GM12878 (cell line): ENCODE results near the gene ZNF627. TPM values are rescaled to one million over a fixed set of nuclear protein-coding genes. Genes with fewer than 3 reads are reported as not detected.

Experiments
- ATAC-seq: fragments of 200-7000 bp; cut with Tn5 transposase; 3 replicates; pipeline ENCODE4 v1.9.1; 2020; ENCODE audit warnings: mild to moderate bottlenecking, moderate library complexity
- BruUV-seq: library from RNA; stranded (reverse); fragments of 400-500 nt; replicated peaks from 2 replicates; lab custom pipeline; 2021; lab: Mats Ljungman, UMichigan
- CTCF ChIA-PET: fragments of 300-600 bp; sonication (Branson Sonifier 250); formaldehyde crosslinking; extraction: SDS; loops from one replicate; lab custom pipeline; 2021; ENCODE audit warnings: inconsistent platforms; lab: Yijun Ruan, JAX
- POLR2A ChIA-PET: fragments of 350-600 bp; formaldehyde crosslinking; extraction: SDS; loops from one replicate; lab custom pipeline; 2021; ENCODE audit warnings: inconsistent platforms; lab: Charles Lee
- RAD21 ChIA-PET: fragments of 300-600 bp; sonication (Branson Sonifier 250); formaldehyde crosslinking; loops from one replicate; lab custom pipeline; 2023; ENCODE audit warnings: antibody characterized with exemption; ENCODE audit not compliant: unreplicated experiment; lab: Charles Lee
- SMC1A ChIA-PET: fragments of 300-600 bp; sonication (Branson Sonifier 250); formaldehyde crosslinking; loops from one replicate; lab custom pipeline; 2023; ENCODE audit not compliant: unreplicated experiment, uncharacterized antibody; lab: Charles Lee
- DNase-seq: peaks from one replicate; pipeline ENCODE4 v3.0.0-alpha.2; 2011; ENCODE audit warnings: low read depth, low spot score
- FAIRE-seq: peaks from 3 replicates; lab custom pipeline; 2011; peaks lifted over from hg19 to GRCh38; lab: Jason Lieb, UNC
- H2AFZ ChIP-seq: 2 replicates; pipeline ENCODE4 v1.6.0; 2011; ENCODE audit warnings: low read depth, low read length, control low read depth; ENCODE audit not compliant: control insufficient read depth
- H3K27ac ChIP-seq: 2 replicates; pipeline ENCODE4 v1.5.1; 2011; ENCODE audit warnings: control low read depth; ENCODE audit not compliant: control insufficient read depth, insufficient read depth
- H3K27me3 ChIP-seq, 2 experiments: replicated peaks in 1 of 2; 2 replicates each; pipeline versions ENCODE4 v1.6.0 to v1.6.1; 2011; ENCODE audit warnings: low read length in 1 of 2; ENCODE audit not compliant: control insufficient read depth in 2 of 2, insufficient read depth in 2 of 2
- H3K36me3 ChIP-seq, 2 experiments: 2 replicates each; pipeline ENCODE4 v1.5.1; 2011; ENCODE audit warnings: low read length in 1 of 2; ENCODE audit not compliant: control insufficient read depth in 2 of 2, insufficient read depth in 2 of 2
- H3K4me1 ChIP-seq: 2 replicates; pipeline ENCODE4 v1.6.1; 2011; ENCODE audit warnings: mild to moderate bottlenecking, low read length, moderate library complexity, mixed read lengths; ENCODE audit not compliant: control insufficient read depth, insufficient read depth
- H3K4me2 ChIP-seq: 2 replicates; pipeline ENCODE4 v1.6.0; 2011; ENCODE audit warnings: control low read depth; ENCODE audit not compliant: control insufficient read depth, insufficient read depth
- H3K4me3 ChIP-seq: fragments of 200-600 bp; sonication (generic); 2 replicates; pipeline ENCODE4 v1.5.1; 2016
- H3K79me2 ChIP-seq: 2 replicates; pipeline ENCODE4 v1.6.0; 2011; ENCODE audit warnings: low read length; ENCODE audit not compliant: control insufficient read depth, insufficient read depth
- H3K9ac ChIP-seq: 2 replicates; pipeline ENCODE4 v1.8.0; 2011; ENCODE audit warnings: low read length, control low read depth, mixed read lengths; ENCODE audit not compliant: control insufficient read depth, insufficient read depth
- H3K9me3 ChIP-seq: replicated peaks from 3 replicates; pipeline ENCODE4 v1.5.1; 2011; ENCODE audit warnings: mild to moderate bottlenecking, low read length; ENCODE audit not compliant: control insufficient read depth, insufficient read depth
- H4K20me1 ChIP-seq: 2 replicates; pipeline ENCODE4 v1.6.0; 2011; ENCODE audit not compliant: control insufficient read depth, insufficient read depth
- BMI1 ChIP-seq: fragments of 450-650 bp; IDR thresholded peaks from 2 replicates; pipeline ENCODE4 v1.6.1; 2016; ENCODE audit warnings: mild to moderate bottlenecking, moderate library complexity, borderline replicate concordance
- DPF2 ChIP-seq: fragments of 450-650 bp; IDR thresholded peaks from 2 replicates; pipeline ENCODE4 v1.6.1; 2017; ENCODE audit warnings: mild to moderate bottlenecking
- IRF5 ChIP-seq: fragments of 450-650 bp; IDR thresholded peaks from 2 replicates; pipeline ENCODE4 v1.6.1; 2017; ENCODE audit warnings: borderline replicate concordance
- MEF2B ChIP-seq: fragments of 450-650 bp; IDR thresholded peaks from 2 replicates; pipeline ENCODE4 v1.6.1; 2018; ENCODE audit warnings: mild to moderate bottlenecking, moderate library complexity; ENCODE audit not compliant: partially characterized antibody, poor library complexity, severe bottlenecking
- NKRF ChIP-seq: fragments of 450-650 bp; conservative IDR thresholded peaks from 2 replicates; pipeline ENCODE4 v1.6.1; 2017; ENCODE audit warnings: mild to moderate bottlenecking, moderate library complexity
- RELB ChIP-seq: fragments of 450-650 bp; IDR thresholded peaks from 2 replicates; pipeline ENCODE4 v1.6.1; 2017; ENCODE audit warnings: low read depth, mild to moderate bottlenecking, moderate library complexity
- RFX5 ChIP-seq: IDR thresholded peaks from 2 replicates; pipeline ENCODE4 v1.6.1; 2011; ENCODE audit warnings: low read depth, low read length, improper control_type of control experiment
- SIN3A ChIP-seq: IDR thresholded peaks from 2 replicates; pipeline ENCODE4 v1.6.1; 2012; ENCODE audit warnings: low read depth, low read length, improper control_type of control experiment
- SREBF2 ChIP-seq: IDR thresholded peaks from 2 replicates; pipeline ENCODE4 v1.6.1; 2012; ENCODE audit warnings: mild to moderate bottlenecking, low read length
- SUPT20H ChIP-seq: IDR thresholded peaks from 2 replicates; pipeline ENCODE4 v1.6.1; 2011; ENCODE audit warnings: low read depth, mild to moderate bottlenecking, low read length, moderate library complexity, borderline replicate concordance; ENCODE audit not compliant: control insufficient read depth
- TCF3 ChIP-seq: IDR thresholded peaks from 2 replicates; pipeline ENCODE4 v1.6.1; 2012; ENCODE audit warnings: low read depth, mild to moderate bottlenecking, low read length, borderline replicate concordance; ENCODE audit not compliant: insufficient read depth
- ZNF217 ChIP-seq: fragments of 450-650 bp; IDR thresholded peaks from 2 replicates; pipeline ENCODE4 v1.6.1; 2017; ENCODE audit warnings: antibody characterized with exemption, mild to moderate bottlenecking
- ZNF384 ChIP-seq: IDR thresholded peaks from 2 replicates; pipeline ENCODE4 v1.6.1; 2012; ENCODE audit warnings: low read depth, mild to moderate bottlenecking, low read length, improper control_type of control experiment, borderline replicate concordance
- ZZZ3 ChIP-seq: IDR thresholded peaks from 2 replicates; pipeline ENCODE4 v1.6.1; 2011; ENCODE audit warnings: low read depth; ENCODE audit not compliant: control insufficient read depth, insufficient read length
- WGBS: methylation state at CpG from one replicate; pipeline ENCODE4 v1.1.6; 2016; ENCODE audit warnings: low lambda C conversion rate; ENCODE audit not compliant: insufficient replicate concordance, insufficient coverage; ENCODE audit errors: missing lambda C conversion rate; 5-methylcytosine and 5-hydroxymethylcytosine counted together
- in situ Hi-C: fragments of 300-500 bp; cut with MboI; formaldehyde crosslinking; loops from 9 replicates; pipeline ENCODE4 v1.14.3; 2018; ENCODE audit warnings: mixed read lengths
- intact Hi-C: fragments of 100-400 bp; cut with micrococcal nuclease; formaldehyde crosslinking; loops from one replicate; pipeline ENCODE4 v1.14.2; 2022; ENCODE audit not compliant: unreplicated experiment
- polyA plus RNA-seq, 11 experiments: library from polyadenylated mRNA; depleted of rRNA in 4 of 11; unstranded in 6 of 11; stranded (reverse) in 5 of 11; fragments of >200 nt; fragmentation: Nextera tagmentation in 4 of 11; fragmentation: Illumina TruSeq in 1 of 11; extraction: Ambion mirVana in 4 of 11; extraction: Trizol in 1 of 11; gene quantifications; 1 replicate in 1 of 11; 2 replicates in 10 of 11; pipeline versions ENCODE4 v1.2.1 to v1.2.3, GENCODE V29; 2011 to 2016; ENCODE audit warnings: inconsistent platforms in 2 of 11, missing spikeins in 2 of 11, low read depth in 1 of 11
- total RNA-seq, 4 experiments: library from RNA; depleted of rRNA in 3 of 4; stranded (reverse); fragments of >200 nt in 3 of 4; fragmentation: Illumina TruSeq in 1 of 4; extraction: Trizol in 1 of 4; gene quantifications; 2 replicates each; pipeline versions ENCODE4 v1.2.1 to v1.2.3, GENCODE V29; 2013 to 2021

The ZNF627 gene
- total and polyA plus RNA-seq, 10 of the 15 experiments (the other 5 are each of a cell fraction or from before 2014, with no cell fraction given) = 5.1 to 13.7 (median 10.2) TPM

GRCh38 chr19:11587302-11587974 lies 9.8 kb upstream of the ZNF627 start (continued):
- peak; percentile 12; the same call in 1 of the 2 replicates for TF ChIP-seq ZNF384
- TF ChIP-seq BMI1 = no peak
- TF ChIP-seq RFX5 = no peak
- TF ChIP-seq MEF2B = peak; percentile 97
- TF ChIP-seq RELB = 0 out of 2 replicates have a peak, but pooled peaks have one; percentile 40

GRCh38 chr19:11587975-11588631 lies 9.2 kb upstream of the ZNF627 start:
- no peak for TF ChIP-seq SREBF2
- no peak for TF ChIP-seq NKRF
- TF ChIP-seq ZNF217 = no peak
- no peak for TF ChIP-seq ZZZ3
- no peak for TF ChIP-seq TCF3
- no peak for TF ChIP-seq SUPT20H
- TF ChIP-seq DPF2 = no peak
- no peak for TF ChIP-seq IRF5
- TF ChIP-seq SIN3A = no peak
- no peaks in the 10 kb centered on the region for H3K79me2 ChIP-seq
- no peaks in the 10 kb centered on the region for H3K27me3 ChIP-seq
- in situ Hi-C loops = loop anchor here (5.0 to 25.0 kb wide), 2 partner anchors 91 to 1574 kb away; partner anchors contain the start of genes IER2 and STX10
- intact Hi-C loops = loop anchor here (1.0 kb wide), 3 partner anchors 28 to 92 kb away; no protein-coding TSS in a partner anchor
- H3K4me2 ChIP-seq = peak overlapping the region; percentile 14; the same call in 1 of the 2 replicates
- ChIA-PET POLR2A (interaction anchor here (0.7 to 1.3 kb wide), 2 partner anchors 25 to 1248 kb away, joined by 7 to 11 read pairs; no protein-coding TSS in a partner anchor), SMC1A (interaction anchor here (0.5 to 12.2 kb wide), 9 partner anchors 20 to 262 kb away, joined by 3 to 215 read pairs (median 4); partner anchors contain the start of genes ECSIT and ELOF1), CTCF (interaction anchor here (0.8 to 14.2 kb wide), 8 partner anchors 8 to 211 kb away, joined by 3 to 225 read pairs (median 4); partner anchors contain the start of genes ECSIT and ELOF1), RAD21 (interaction anchor here (0.9 to 11.4 kb wide), 6 partner anchors 20 to 207 kb away, joined by 3 to 172 read pairs (median 6); partner anchors contain the start of genes ECSIT and ELOF1)
- no TSS peak for BruUV-seq
- H3K4me3 ChIP-seq = no peak overlapping the region
- no peak overlapping the region for H3K27ac ChIP-seq
- no peaks in the 10 kb centered on the region for H4K20me1 ChIP-seq
- peak overlapping the region; percentile 58; the same call in 1 of the 2 replicates for H2AFZ ChIP-seq
- no peaks in the 10 kb centered on the region for H3K36me3 ChIP-seq
- no peaks in the 10 kb centered on the region for H3K9me3 ChIP-seq
- H3K9ac ChIP-seq = no peak overlapping the region
- WGBS = 56% methylated on average over 13 of the region's 13 CpGs
- ATAC-seq (no peak), DNase-seq (no peak), FAIRE-seq (no peak)
- peaks cover 21% of the 10 kb centered on the region for H3K4me1 ChIP-seq
